ENCODE measurements around the gene LPCAT4.

Gene LPCAT4

GRCh38 chr15:34311563-34311962, 55.4 kb downstream of the LPCAT4 start:
- H3K4me3 ChIP-seq (ENCODE audit: low read length), result no peak overlapping the region
- H3K4me1 ChIP-seq (ENCODE audit: control insufficient read depth, low read length), result peaks cover 4% of the 10 kb centered on the region
- H3K9me2 ChIP-seq (replicated peaks; ENCODE audit: control insufficient read depth, low read length), result no peaks in the 10 kb centered on the region
- no peaks in the 10 kb centered on the region for H3K9me3 ChIP-seq (ENCODE audit: control insufficient read depth, insufficient read depth, low read length)
- H3K27ac ChIP-seq (ENCODE audit: low read depth, low read length), result no peak overlapping the region
- no peak for TF ChIP-seq CTCF (IDR thresholded peaks at IDR 0.05; ENCODE audit: low read depth, low read length, poor library complexity, severe bottlenecking)
- no peak for TF ChIP-seq EZH2phosphoT487 (IDR thresholded peaks at IDR 0.05; ENCODE audit: borderline replicate concordance, low read length)
- H3K36me3 ChIP-seq (ENCODE audit: control insufficient read depth, low read length), result no peaks in the 10 kb centered on the region
- H3F3A ChIP-seq (ENCODE audit: control insufficient read depth, insufficient read depth), result no peaks in the 10 kb centered on the region; the same call in 1 of the 2 replicates
- no peaks in the 10 kb centered on the region for H3K27me3 ChIP-seq (ENCODE audit: control insufficient read depth, low read length)
- H3K4me2 ChIP-seq (ENCODE audit: low read length), result no peak overlapping the region
- H4K20me1 ChIP-seq (ENCODE audit: control insufficient read depth, insufficient read depth, low read depth, low read length), result no peaks in the 10 kb centered on the region
- H3K79me2 ChIP-seq (ENCODE audit: control insufficient read depth, low read length), result peaks cover 6% of the 10 kb centered on the region

All from DOHH2 (cell line).